Measurements from ENCODE around the gene DNAJC28. TPM values are rescaled to one million over a fixed set of nuclear protein-coding genes. Genes with fewer than 3 reads are reported as not detected.
"Not testable (repeated sequence)": the region's sequence is repeated elsewhere in the genome, so short reads cannot be mapped to it uniquely, and the experiment has no call there.

Gene DNAJC28
- total RNA-seq, 1 donor from 2014 or later, result 0.37 TPM

DNA sequence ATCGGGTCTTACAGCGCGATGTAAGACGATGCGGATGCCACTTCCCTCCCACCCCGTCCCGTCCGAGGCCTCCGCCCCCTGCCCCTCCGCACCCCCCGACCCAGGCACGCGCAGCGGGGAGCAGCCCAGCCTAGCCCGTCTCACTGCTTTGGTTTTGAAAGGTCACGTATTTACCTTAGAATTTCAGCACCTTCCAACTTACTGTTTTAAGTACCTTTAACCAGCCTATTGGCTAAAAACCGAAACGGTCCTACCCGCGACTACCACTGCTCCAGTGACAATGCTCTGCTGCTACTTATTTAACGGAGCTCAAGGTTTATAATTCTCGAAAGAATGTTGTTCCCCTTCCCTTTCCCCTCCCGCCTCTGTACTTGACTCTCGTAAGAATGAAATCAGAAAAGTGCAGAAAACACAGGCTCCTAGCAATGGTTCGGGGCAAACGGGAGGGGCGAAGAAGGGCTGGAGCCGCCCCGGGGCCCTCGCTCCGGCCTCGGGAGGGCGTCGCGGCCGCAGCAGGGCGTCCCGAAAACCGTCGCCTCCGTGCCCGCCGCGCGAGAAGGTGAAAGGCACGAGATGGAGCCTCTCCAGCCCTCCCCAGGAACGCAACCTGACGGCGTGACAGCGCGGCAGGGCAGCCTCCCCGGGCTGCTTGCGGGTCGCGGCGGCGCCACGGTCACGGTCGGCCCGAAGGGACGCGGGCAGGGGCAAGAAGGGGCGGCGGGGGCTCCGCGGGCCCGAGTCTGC lies 12.4 kb downstream of the DNAJC28 start:
- Mint-ChIP-seq H3K27me3 (ENCODE audit: low read depth) (no peaks in the 10 kb centered on the region), H3K4me1 (ENCODE audit: low read depth) (peaks cover 8% of the 10 kb centered on the region), H3K36me3 (ENCODE audit: low read depth) (no peaks in the 10 kb centered on the region), H3K9me3 (no peaks in the 10 kb centered on the region), H3K27ac (peak overlapping the region; percentile 44), H3K4me3 (ENCODE audit: low read depth) (peak overlapping the region; percentile 84)
- intact Hi-C loops (cut with micrococcal nuclease), result loop anchor here (1.0 kb wide), 1 partner anchor 162 kb away; the partner anchor contains the start of gene CRYZL1
- DNase-seq (ENCODE audit: low spot score), result peak; percentile 26

DNA sequence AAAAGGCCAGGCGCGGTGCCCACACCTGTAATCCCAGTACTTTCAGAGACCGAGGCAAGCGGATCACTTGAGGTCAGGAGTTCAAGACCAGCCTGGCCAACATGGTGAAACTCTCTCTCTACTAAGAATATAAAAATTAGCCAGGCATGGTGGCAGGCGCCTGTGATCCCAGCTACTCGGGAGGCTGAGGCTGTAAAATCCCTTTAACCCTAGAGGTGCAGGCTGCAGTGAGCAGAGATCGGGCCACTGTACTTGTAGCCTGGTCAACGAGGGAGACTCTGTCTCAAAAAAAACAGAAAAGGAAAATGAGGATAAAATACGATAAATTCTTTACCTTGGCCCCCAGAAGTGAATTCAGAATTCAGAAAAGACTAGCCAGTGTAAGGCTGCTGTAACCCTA lies 13.3 kb downstream of the DNAJC28 start:
- Mint-ChIP-seq H3K36me3 (ENCODE audit: low read depth) (peaks cover 4% of the 10 kb centered on the region), H3K27ac (peak overlapping the region; percentile 44), H3K4me3 (ENCODE audit: low read depth) (peak overlapping the region; percentile 84), H3K27me3 (ENCODE audit: low read depth) (no peaks in the 10 kb centered on the region), H3K4me1 (ENCODE audit: low read depth) (peaks cover 8% of the 10 kb centered on the region), H3K9me3 (no peaks in the 10 kb centered on the region)
- intact Hi-C loops (cut with micrococcal nuclease), result loop anchor here (1.0 kb wide), 1 partner anchor 163 kb away; the partner anchor contains the start of gene CRYZL1
- no peak for DNase-seq (ENCODE audit: low spot score)

DNA sequence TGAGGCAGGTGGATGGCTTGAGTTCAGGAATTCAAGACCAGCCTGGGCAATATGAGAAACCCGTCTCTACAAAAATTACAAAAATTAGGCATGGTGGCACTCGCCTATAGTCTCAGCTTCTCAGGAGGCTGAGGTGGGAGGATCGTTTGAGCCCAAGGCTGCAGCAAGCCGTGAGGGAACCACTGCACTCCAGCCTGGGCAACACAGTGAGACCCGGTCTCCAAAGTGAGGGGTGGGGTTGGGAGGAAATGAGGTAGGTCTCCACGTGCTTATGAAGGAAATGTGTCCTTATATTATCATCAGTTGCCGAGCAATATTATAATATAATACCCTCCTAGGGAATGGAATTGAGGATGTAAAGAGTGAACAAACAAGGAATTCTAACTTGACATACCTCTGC lies 14.4 kb downstream of the DNAJC28 start:
- DNase-seq (ENCODE audit: low spot score), result no peak
- intact Hi-C loops (cut with micrococcal nuclease), result no loop called here
- H3K9me3 Mint-ChIP-seq, result no peaks in the 10 kb centered on the region
- H3K36me3 Mint-ChIP-seq (ENCODE audit: low read depth), result peaks cover 4% of the 10 kb centered on the region
- H3K4me1 Mint-ChIP-seq (ENCODE audit: low read depth), result peaks cover 8% of the 10 kb centered on the region
- no peaks in the 10 kb centered on the region for H3K27me3 Mint-ChIP-seq (ENCODE audit: low read depth)
- no peak overlapping the region for H3K27ac Mint-ChIP-seq
- H3K4me3 Mint-ChIP-seq (ENCODE audit: low read depth), result peak overlapping the region; percentile 26

DNA sequence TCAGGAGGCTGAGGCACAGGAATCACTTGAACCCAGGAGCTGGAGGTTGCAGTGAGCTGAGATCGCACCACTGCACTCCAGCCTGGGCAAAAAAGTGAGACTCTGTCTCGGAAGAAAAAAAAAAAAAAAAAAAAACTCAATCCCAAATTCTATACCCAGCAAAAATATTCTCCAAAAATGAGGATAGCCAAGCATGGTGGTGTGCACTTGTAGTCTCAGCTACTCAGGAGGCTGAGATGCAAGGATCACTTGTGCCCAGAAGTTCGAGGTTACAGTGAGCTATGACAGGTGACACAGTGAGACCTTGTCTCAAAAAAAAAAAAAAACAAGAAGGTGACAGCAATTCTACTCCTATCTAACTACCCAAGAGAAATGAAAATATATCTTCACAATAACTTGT lies 18.2 kb downstream of the DNAJC28 start:
- no peak overlapping the region for H3K4me3 Mint-ChIP-seq (ENCODE audit: low read depth)
- H3K4me1 Mint-ChIP-seq (ENCODE audit: low read depth), result peaks cover 2% of the 10 kb centered on the region
- no peaks in the 10 kb centered on the region for H3K9me3 Mint-ChIP-seq
- DNase-seq (ENCODE audit: low spot score), result no peak
- intact Hi-C loops (cut with micrococcal nuclease), result no loop called here
- H3K36me3 Mint-ChIP-seq (ENCODE audit: low read depth), result peaks cover 4% of the 10 kb centered on the region
- H3K27me3 Mint-ChIP-seq (ENCODE audit: low read depth), result no peaks in the 10 kb centered on the region
- no peak overlapping the region for H3K27ac Mint-ChIP-seq

DNA sequence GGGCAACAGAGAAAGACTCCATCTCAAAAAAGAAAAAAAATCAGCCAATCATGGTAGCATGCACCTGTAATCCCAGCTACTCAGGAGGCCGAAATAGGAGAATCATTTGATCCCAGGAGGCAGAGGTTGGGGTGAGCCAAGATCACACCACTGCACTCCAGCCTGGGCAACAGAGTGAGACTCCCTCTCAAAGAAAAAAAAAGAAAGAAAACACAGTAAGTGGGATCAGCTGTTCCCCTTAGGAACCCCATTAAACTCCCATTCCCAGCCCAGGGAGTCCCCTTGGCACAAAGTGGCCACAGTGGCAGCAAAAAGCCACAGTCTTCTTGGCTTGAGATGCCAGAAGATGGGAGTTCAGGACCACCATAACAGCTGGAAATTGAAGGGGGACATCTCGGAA lies 20.8 kb downstream of the DNAJC28 start:
- peaks cover 1% of the 10 kb centered on the region for H3K4me1 Mint-ChIP-seq (ENCODE audit: low read depth)
- H3K4me3 Mint-ChIP-seq (ENCODE audit: low read depth), result no peak overlapping the region
- DNase-seq (ENCODE audit: low spot score), result no peak
- H3K27me3 Mint-ChIP-seq (ENCODE audit: low read depth), result no peaks in the 10 kb centered on the region
- no peak overlapping the region for H3K27ac Mint-ChIP-seq
- no peaks in the 10 kb centered on the region for H3K9me3 Mint-ChIP-seq
- intact Hi-C loops (cut with micrococcal nuclease), result no loop called here
- H3K36me3 Mint-ChIP-seq (ENCODE audit: low read depth), result peaks cover 4% of the 10 kb centered on the region

DNA sequence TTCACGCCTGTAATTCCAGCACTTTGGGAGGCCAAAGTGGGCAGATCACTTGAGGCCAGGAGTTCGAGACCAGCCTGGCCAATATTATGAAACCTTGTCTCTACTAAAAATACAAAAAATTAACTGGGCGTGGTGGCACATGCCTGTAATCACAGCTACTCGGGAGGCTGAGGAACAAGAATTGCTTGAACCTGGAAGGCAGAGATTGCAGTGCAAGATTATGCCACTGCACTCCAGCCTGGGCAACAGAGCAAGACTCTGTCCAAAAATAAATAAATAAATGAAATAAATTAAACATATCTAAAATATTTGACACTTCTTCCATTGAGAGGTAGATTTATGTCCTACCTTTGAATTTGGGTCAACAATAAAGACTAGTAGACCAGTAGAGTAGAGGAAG lies 22.3 kb downstream of the DNAJC28 start:
- intact Hi-C loops (cut with micrococcal nuclease); H3K27ac Mint-ChIP-seq; H3K36me3 Mint-ChIP-seq (ENCODE audit: low read depth); DNase-seq (ENCODE audit: low spot score); H3K9me3 Mint-ChIP-seq; H3K4me3 Mint-ChIP-seq (ENCODE audit: low read depth); H3K27me3 Mint-ChIP-seq (ENCODE audit: low read depth); H3K4me1 Mint-ChIP-seq (ENCODE audit: low read depth): not testable (repeated sequence)

DNA sequence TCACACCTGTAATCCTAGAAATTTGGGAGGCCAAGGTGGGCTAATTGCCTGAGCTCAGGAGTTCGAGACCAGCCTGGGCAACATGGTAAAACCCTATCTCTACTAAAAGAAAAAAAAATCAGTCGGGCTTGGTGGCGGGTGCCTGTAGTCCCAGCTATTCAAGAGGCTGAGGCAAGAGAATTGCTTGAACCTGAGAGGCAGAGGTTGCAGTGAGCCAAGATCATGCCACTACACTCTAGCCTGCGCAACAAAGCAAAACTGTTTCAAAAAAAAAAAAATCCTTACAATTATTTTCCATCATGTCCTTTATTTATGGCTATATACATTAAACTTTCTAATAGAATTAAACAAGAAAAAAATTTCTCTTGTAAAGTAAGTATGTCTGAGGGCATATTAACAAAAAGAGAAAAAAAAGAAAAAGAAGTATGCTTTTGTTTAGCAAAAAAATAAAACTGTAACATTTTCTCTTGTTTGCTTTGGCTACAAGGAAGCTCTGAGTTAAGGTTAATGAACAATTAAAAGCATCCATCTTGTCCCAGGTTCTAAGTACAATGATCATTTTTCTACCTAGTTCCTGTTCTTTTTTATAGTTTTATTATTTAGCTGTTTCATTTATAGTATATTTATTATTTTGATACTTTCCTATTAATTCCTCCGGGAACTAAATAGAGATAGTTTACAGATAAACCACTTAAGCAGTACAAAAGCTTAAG lies 29.8 kb downstream of the DNAJC28 start:
- Mint-ChIP-seq H3K27ac (no peak overlapping the region), H3K36me3 (ENCODE audit: low read depth) (peaks cover 4% of the 10 kb centered on the region), H3K4me1 (ENCODE audit: low read depth) (peaks cover 3% of the 10 kb centered on the region), H3K9me3 (no peaks in the 10 kb centered on the region), H3K4me3 (ENCODE audit: low read depth) (no peak overlapping the region), H3K27me3 (ENCODE audit: low read depth) (no peaks in the 10 kb centered on the region)
- DNase-seq (ENCODE audit: low spot score), result no peak
- intact Hi-C loops (cut with micrococcal nuclease), result no loop called here

DNA sequence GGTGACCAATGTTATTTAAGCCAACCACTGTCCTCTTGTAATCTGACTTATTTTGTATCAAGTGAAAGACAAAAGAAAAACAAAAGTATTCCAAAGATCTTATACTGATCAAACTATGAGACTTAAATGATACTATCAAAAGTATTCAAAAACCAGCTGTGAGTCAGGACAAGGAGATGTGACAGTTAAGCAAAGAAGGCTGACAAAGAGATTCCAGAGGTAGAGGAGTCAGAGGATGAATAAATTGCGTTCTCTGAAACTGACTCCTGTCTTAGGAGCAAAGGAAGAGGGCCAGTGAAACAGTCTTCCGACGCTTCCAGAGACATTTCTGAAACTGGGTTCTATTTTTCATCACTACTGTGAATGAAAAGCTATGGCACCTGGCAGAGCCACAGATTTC lies 32.7 kb downstream of the DNAJC28 start:
- peaks cover 4% of the 10 kb centered on the region for H3K36me3 Mint-ChIP-seq (ENCODE audit: low read depth)
- no peaks in the 10 kb centered on the region for H3K9me3 Mint-ChIP-seq
- no peaks in the 10 kb centered on the region for H3K4me1 Mint-ChIP-seq (ENCODE audit: low read depth)
- H3K27me3 Mint-ChIP-seq (ENCODE audit: low read depth), result no peaks in the 10 kb centered on the region
- intact Hi-C loops (cut with micrococcal nuclease), result no loop called here
- DNase-seq (ENCODE audit: low spot score), result no peak
- H3K4me3 Mint-ChIP-seq (ENCODE audit: low read depth), result no peak overlapping the region
- no peak overlapping the region for H3K27ac Mint-ChIP-seq

DNA sequence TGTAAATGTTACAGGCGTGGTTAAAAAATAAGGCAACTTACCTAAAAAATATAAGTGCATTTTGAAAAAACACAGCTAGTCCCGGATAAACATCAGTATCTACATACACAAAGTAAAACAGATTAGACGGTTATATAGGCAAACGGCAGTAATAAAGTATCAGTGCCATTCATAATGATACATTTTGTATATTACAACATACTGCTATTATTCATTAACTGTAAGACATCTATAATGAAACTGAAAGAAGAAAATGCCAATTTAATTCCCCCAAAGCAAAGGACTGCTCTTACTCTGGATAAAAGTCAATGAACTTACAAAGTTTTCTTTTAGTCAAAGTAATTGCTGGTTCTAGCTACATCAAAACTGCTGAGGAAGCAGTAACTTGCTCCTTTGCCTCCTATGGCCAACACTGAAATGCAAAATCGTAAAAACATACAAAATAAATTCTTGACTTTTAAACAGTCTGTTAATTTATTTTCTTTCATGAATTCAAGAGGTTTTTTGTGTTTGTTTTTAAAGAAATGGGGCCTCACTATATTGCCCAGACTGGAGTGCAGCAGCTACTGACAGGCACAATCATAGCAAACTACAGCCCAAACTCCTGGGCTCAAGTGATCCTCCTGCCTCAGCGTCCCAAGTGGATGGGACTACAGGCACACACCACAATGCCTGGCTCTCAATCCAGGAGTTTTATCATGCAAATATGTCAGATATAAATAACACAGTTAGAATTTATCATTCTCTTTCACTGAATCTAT lies 35.6 kb downstream of the DNAJC28 start:
- no peak for DNase-seq (ENCODE audit: low spot score)
- no peak overlapping the region for H3K27ac Mint-ChIP-seq
- no peaks in the 10 kb centered on the region for H3K4me1 Mint-ChIP-seq (ENCODE audit: low read depth)
- H3K9me3 Mint-ChIP-seq, result no peaks in the 10 kb centered on the region
- H3K36me3 Mint-ChIP-seq (ENCODE audit: low read depth), result peaks cover 11% of the 10 kb centered on the region
- H3K4me3 Mint-ChIP-seq (ENCODE audit: low read depth), result no peak overlapping the region
- intact Hi-C loops (cut with micrococcal nuclease), result no loop called here
- no peaks in the 10 kb centered on the region for H3K27me3 Mint-ChIP-seq (ENCODE audit: low read depth)

DNA sequence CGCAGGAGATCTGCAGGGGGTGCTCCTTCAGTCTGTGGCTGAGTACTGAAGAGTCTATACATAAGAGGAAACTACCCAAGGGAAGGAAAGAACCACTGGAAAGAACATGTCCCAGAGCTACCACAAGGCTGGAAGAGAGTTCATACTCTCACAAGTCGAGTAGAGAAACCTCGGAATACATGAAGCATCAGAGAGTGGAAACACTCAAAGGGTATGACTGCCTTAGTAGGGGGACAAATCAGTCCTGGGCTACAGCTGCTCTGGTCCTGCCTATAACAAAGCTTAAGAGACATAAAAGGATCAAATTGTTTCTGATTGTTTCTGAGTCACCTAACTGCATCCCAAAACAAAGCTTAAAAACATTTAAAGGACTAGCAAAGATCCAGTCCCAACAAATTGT lies 39.2 kb downstream of the DNAJC28 start:
- no peaks in the 10 kb centered on the region for H3K4me1 Mint-ChIP-seq (ENCODE audit: low read depth)
- H3K27ac Mint-ChIP-seq, result no peak overlapping the region
- H3K9me3 Mint-ChIP-seq, result no peaks in the 10 kb centered on the region
- H3K36me3 Mint-ChIP-seq (ENCODE audit: low read depth), result peaks cover 8% of the 10 kb centered on the region
- intact Hi-C loops (cut with micrococcal nuclease), result no loop called here
- H3K4me3 Mint-ChIP-seq (ENCODE audit: low read depth), result no peak overlapping the region
- no peak for DNase-seq (ENCODE audit: low spot score)
- H3K27me3 Mint-ChIP-seq (ENCODE audit: low read depth), result no peaks in the 10 kb centered on the region

DNA sequence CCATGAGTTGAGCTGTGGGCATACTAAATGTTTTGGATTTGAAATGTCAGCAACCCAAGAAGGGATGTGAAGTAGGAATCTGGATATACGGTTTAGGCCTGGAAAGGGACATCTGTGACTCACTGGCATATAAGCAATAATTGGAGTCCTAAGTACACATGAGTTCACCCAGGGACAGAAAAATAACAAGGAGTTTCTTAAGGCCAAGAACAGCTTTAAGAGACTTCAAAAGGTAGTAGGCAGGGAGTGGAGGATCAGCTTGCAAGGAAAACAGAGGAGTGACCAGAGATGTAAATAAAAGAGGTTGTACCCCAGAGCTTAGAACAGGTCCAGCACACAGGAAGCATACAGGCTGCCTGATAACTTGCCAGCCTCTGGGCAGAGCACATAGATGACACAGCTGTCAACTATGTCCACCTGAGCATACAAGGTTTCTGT lies 39.9 kb downstream of the DNAJC28 start:
- Mint-ChIP-seq H3K36me3 (ENCODE audit: low read depth) (peaks cover 8% of the 10 kb centered on the region), H3K27me3 (ENCODE audit: low read depth) (no peaks in the 10 kb centered on the region), H3K4me1 (ENCODE audit: low read depth) (no peaks in the 10 kb centered on the region), H3K27ac (no peak overlapping the region), H3K9me3 (no peaks in the 10 kb centered on the region), H3K4me3 (ENCODE audit: low read depth) (no peak overlapping the region)
- no peak for DNase-seq (ENCODE audit: low spot score)
- intact Hi-C loops (cut with micrococcal nuclease), result no loop called here

DNA sequence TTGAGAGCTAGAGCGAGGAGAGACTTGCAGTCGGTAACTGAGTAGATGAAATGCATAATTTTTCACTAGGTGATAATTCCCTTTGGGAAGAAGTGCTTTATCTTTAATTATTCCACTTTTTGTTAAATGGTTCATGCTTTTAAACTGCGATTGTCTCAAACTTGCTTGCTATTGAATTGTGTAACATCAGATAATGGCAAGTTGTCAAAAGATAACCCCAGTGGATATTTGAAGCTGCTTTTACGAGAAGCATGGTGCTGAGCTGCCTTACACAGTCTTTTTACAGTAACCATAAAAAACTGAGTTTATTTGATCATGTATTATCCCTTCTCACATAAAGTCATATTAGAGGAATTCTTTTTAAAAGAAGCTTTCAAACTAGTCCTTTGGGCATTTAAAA lies 41.9 kb downstream of the DNAJC28 start:
- intact Hi-C loops (cut with micrococcal nuclease), result no loop called here
- DNase-seq (ENCODE audit: low spot score), result no peak
- peaks cover 3% of the 10 kb centered on the region for H3K4me1 Mint-ChIP-seq (ENCODE audit: low read depth)
- no peaks in the 10 kb centered on the region for H3K9me3 Mint-ChIP-seq
- no peak overlapping the region for H3K27ac Mint-ChIP-seq
- no peaks in the 10 kb centered on the region for H3K27me3 Mint-ChIP-seq (ENCODE audit: low read depth)
- H3K36me3 Mint-ChIP-seq (ENCODE audit: low read depth), result peaks cover 11% of the 10 kb centered on the region
- no peak overlapping the region for H3K4me3 Mint-ChIP-seq (ENCODE audit: low read depth)

DNA sequence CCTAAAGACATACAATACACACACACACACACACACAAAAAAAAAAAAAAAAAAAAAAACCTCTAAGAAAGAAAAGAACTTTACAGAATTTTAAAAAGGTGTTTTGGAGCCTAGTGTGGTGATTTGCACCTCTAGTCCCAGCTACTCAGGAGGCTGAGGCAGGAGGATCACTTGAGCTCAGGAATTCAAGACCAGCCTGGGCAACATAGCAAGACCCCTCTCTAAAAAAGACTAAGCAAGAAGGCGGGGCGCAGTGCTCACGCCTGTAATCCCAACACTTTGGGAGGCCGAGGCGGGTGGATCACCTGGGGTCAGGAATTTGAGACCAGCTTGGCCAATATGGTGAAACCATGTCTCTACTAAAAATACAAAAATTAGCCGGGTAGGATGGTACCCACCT lies 44.9 kb downstream of the DNAJC28 start:
- DNase-seq (ENCODE audit: low spot score); intact Hi-C loops (cut with micrococcal nuclease); H3K27me3 Mint-ChIP-seq (ENCODE audit: low read depth); H3K4me1 Mint-ChIP-seq (ENCODE audit: low read depth); H3K27ac Mint-ChIP-seq; H3K9me3 Mint-ChIP-seq; H3K36me3 Mint-ChIP-seq (ENCODE audit: low read depth); H3K4me3 Mint-ChIP-seq (ENCODE audit: low read depth): not testable (repeated sequence)
